Measurements from ENCODE around the gene SLC7A8.

SLC7A8 gene

GRCh38 chr14:23143911-23144310, 39.5 kb downstream of the SLC7A8 start:
- no peak for DNase-seq (ENCODE audit: low spot score in 2 of 2)
- in situ Hi-C loops (cut with MboI; ENCODE audit: low sequenced_read_pairs): no loop called here
- Histone ChIP-seq H3K9me3 (no peaks in the 10 kb centered on the region), H3K4me1 (peaks cover 12% of the 10 kb centered on the region), H3K36me3 (replicated peaks) (no peaks in the 10 kb centered on the region), H3K4me3 (no peak overlapping the region), H3K27me3 (ENCODE audit: low read depth) (no peaks in the 10 kb centered on the region)

- Histone ChIP-seq H3K36me3 (replicated peaks) (no peaks in the 10 kb centered on the region), H3K4me3 (no peak overlapping the region)
- in situ Hi-C loops (cut with MboI; ENCODE audit: low sequenced_read_pairs): no loop called here
Measured at GRCh38 chr14:23142826-23143225, 40.6 kb downstream of the SLC7A8 start.

GRCh38 chr14:23141706-23142444, 41.6 kb downstream of the SLC7A8 start:
- in situ Hi-C loops (cut with MboI; ENCODE audit: low sequenced_read_pairs): no loop called here
- Histone ChIP-seq H3K9me3 (no peaks in the 10 kb centered on the region), H3K4me3 (no peak overlapping the region), H3K36me3 (replicated peaks) (no peaks in the 10 kb centered on the region), H3K4me1 (peaks cover 12% of the 10 kb centered on the region), H3K27me3 (ENCODE audit: low read depth) (no peaks in the 10 kb centered on the region)
- DNase-seq (ENCODE audit: low spot score in 2 of 2): peak; percentile 74 to 86

More at GRCh38 chr14:23142826-23143225, 40.6 kb downstream of the SLC7A8 start:
- no peaks in the 10 kb centered on the region for H3K27me3 ChIP-seq (ENCODE audit: low read depth)
- H3K9me3 ChIP-seq: no peaks in the 10 kb centered on the region
- H3K4me1 ChIP-seq: peaks cover 12% of the 10 kb centered on the region
- no peak for DNase-seq (ENCODE audit: low spot score in 2 of 2)

- no peak for DNase-seq (ENCODE audit: low spot score in 2 of 2)
- no peak overlapping the region for H3K4me3 ChIP-seq
- no peaks in the 10 kb centered on the region for H3K9me3 ChIP-seq
- H3K36me3 ChIP-seq (replicated peaks): no peaks in the 10 kb centered on the region
- in situ Hi-C loops (cut with MboI; ENCODE audit: low sequenced_read_pairs): no loop called here
- no peaks in the 10 kb centered on the region for H3K27me3 ChIP-seq (ENCODE audit: low read depth)
- H3K4me1 ChIP-seq: peaks cover 12% of the 10 kb centered on the region
Measured at GRCh38 chr14:23140371-23140770, 43.1 kb downstream of the SLC7A8 start.

- Histone ChIP-seq H3K4me3 (no peak overlapping the region), H3K9me3 (no peaks in the 10 kb centered on the region), H3K4me1 (peaks cover 12% of the 10 kb centered on the region), H3K27me3 (ENCODE audit: low read depth) (no peaks in the 10 kb centered on the region), H3K36me3 (replicated peaks) (no peaks in the 10 kb centered on the region)
- DNase-seq (ENCODE audit: low spot score in 2 of 2): no peak
- in situ Hi-C loops (cut with MboI; ENCODE audit: low sequenced_read_pairs): no loop called here
Measured at GRCh38 chr14:23139874-23140273, 43.6 kb downstream of the SLC7A8 start.

GRCh38 chr14:23137813-23138535, 45.5 kb downstream of the SLC7A8 start:
- H3K9me3 ChIP-seq: no peaks in the 10 kb centered on the region
- H3K27me3 ChIP-seq (ENCODE audit: low read depth): no peaks in the 10 kb centered on the region
- no peak for DNase-seq (ENCODE audit: low spot score in 2 of 2)
- in situ Hi-C loops (cut with MboI; ENCODE audit: low sequenced_read_pairs): no loop called here
- H3K36me3 ChIP-seq (replicated peaks): no peaks in the 10 kb centered on the region
- peaks cover 12% of the 10 kb centered on the region for H3K4me1 ChIP-seq
- no peak overlapping the region for H3K4me3 ChIP-seq

GRCh38 chr14:23137192-23137812, 46.2 kb downstream of the SLC7A8 start:
- no peak overlapping the region for H3K4me3 ChIP-seq
- in situ Hi-C loops (cut with MboI; ENCODE audit: low sequenced_read_pairs): no loop called here
- no peaks in the 10 kb centered on the region for H3K36me3 ChIP-seq (replicated peaks)
- no peaks in the 10 kb centered on the region for H3K27me3 ChIP-seq (ENCODE audit: low read depth)
- no peaks in the 10 kb centered on the region for H3K9me3 ChIP-seq
- no peak for DNase-seq (ENCODE audit: low spot score in 2 of 2)
- peaks cover 8% of the 10 kb centered on the region for H3K4me1 ChIP-seq

- no peaks in the 10 kb centered on the region for H3K36me3 ChIP-seq (replicated peaks)
- H3K27me3 ChIP-seq (ENCODE audit: low read depth): no peaks in the 10 kb centered on the region
- no peaks in the 10 kb centered on the region for H3K9me3 ChIP-seq
- peaks cover 1% of the 10 kb centered on the region for H3K4me1 ChIP-seq
- DNase-seq (ENCODE audit: low spot score in 2 of 2): no peak
- in situ Hi-C loops (cut with MboI; ENCODE audit: low sequenced_read_pairs): no loop called here
- no peak overlapping the region for H3K4me3 ChIP-seq
Measured at GRCh38 chr14:23136566-23137133, 46.8 kb downstream of the SLC7A8 start.

- Histone ChIP-seq H3K36me3 (replicated peaks) (no peaks in the 10 kb centered on the region), H3K9me3 (no peaks in the 10 kb centered on the region), H3K27me3 (ENCODE audit: low read depth) (no peaks in the 10 kb centered on the region), H3K4me1 (no peaks in the 10 kb centered on the region), H3K4me3 (no peak overlapping the region)
- DNase-seq (ENCODE audit: low spot score in 2 of 2): no peak
- in situ Hi-C loops (cut with MboI; ENCODE audit: low sequenced_read_pairs): no loop called here
Measured at GRCh38 chr14:23132970-23133369, 50.5 kb downstream of the SLC7A8 start.

GRCh38 chr14:23131482-23131881, 52.0 kb downstream of the SLC7A8 start:
- H3K27me3 ChIP-seq (ENCODE audit: low read depth): no peaks in the 10 kb centered on the region
- no peaks in the 10 kb centered on the region for H3K4me1 ChIP-seq
- no peaks in the 10 kb centered on the region for H3K9me3 ChIP-seq
- no peaks in the 10 kb centered on the region for H3K36me3 ChIP-seq (replicated peaks)
- DNase-seq (ENCODE audit: low spot score in 2 of 2): no peak
- H3K4me3 ChIP-seq: no peak overlapping the region
- in situ Hi-C loops (cut with MboI; ENCODE audit: low sequenced_read_pairs): no loop called here

- Histone ChIP-seq H3K27me3 (ENCODE audit: low read depth) (no peaks in the 10 kb centered on the region), H3K9me3 (no peaks in the 10 kb centered on the region), H3K4me3 (no peak overlapping the region), H3K4me1 (no peaks in the 10 kb centered on the region), H3K36me3 (replicated peaks) (no peaks in the 10 kb centered on the region)
- no peak for DNase-seq (ENCODE audit: low spot score in 2 of 2)
- in situ Hi-C loops (cut with MboI; ENCODE audit: low sequenced_read_pairs): no loop called here
Measured at GRCh38 chr14:23130871-23131270, 52.6 kb downstream of the SLC7A8 start.

GRCh38 chr14:23129759-23130316, 53.6 kb downstream of the SLC7A8 start:
- no peak for DNase-seq (ENCODE audit: low spot score in 2 of 2)
- no peak overlapping the region for H3K4me3 ChIP-seq
- no peaks in the 10 kb centered on the region for H3K27me3 ChIP-seq (ENCODE audit: low read depth)
- no peaks in the 10 kb centered on the region for H3K9me3 ChIP-seq
- in situ Hi-C loops (cut with MboI; ENCODE audit: low sequenced_read_pairs): loop anchor here (5.0 kb wide), 1 partner anchor 57 kb away; no protein-coding TSS in a partner anchor
- H3K36me3 ChIP-seq (replicated peaks): no peaks in the 10 kb centered on the region
- H3K4me1 ChIP-seq: no peaks in the 10 kb centered on the region

GRCh38 chr14:23128969-23129758, 54.3 kb downstream of the SLC7A8 start:
- Histone ChIP-seq H3K27me3 (ENCODE audit: low read depth) (no peaks in the 10 kb centered on the region), H3K4me3 (no peak overlapping the region), H3K4me1 (peaks cover 3% of the 10 kb centered on the region; the same call in 1 of the 2 replicates), H3K36me3 (replicated peaks) (no peaks in the 10 kb centered on the region), H3K9me3 (no peaks in the 10 kb centered on the region)
- in situ Hi-C loops (cut with MboI; ENCODE audit: low sequenced_read_pairs): loop anchor here (5.0 kb wide), 1 partner anchor 58 kb away; no protein-coding TSS in a partner anchor
- DNase-seq (ENCODE audit: low spot score in 2 of 2): no peak

Measured in HAP-1 (cell line).